PC-3 (cell line): Measurements from ENCODE around the gene DENND2A.
"Not testable (repeated sequence)": the region's sequence is repeated elsewhere in the genome, so short reads cannot be mapped to it uniquely, and the experiment has no call there.

Experiments used
- EZH2phosphoT487 ChIP-seq: fragments of 300-600 bp; sonication (generic); IDR thresholded peaks from 2 replicates; pipeline ENCODE4 v1.6.1; 2018; ENCODE audit warnings: mild to moderate bottlenecking, antibody characterized with exemption, low read length, borderline replicate concordance
- TF ChIP-seq, protein P1 (sequence below): fragments of 300-600 bp; sonication (generic); conservative IDR thresholded peaks from 2 replicates; pipeline ENCODE4 v1.5.1; 2017; ENCODE audit warnings: antibody characterized with exemption, low read depth, mild to moderate bottlenecking, low read length

DNA sequence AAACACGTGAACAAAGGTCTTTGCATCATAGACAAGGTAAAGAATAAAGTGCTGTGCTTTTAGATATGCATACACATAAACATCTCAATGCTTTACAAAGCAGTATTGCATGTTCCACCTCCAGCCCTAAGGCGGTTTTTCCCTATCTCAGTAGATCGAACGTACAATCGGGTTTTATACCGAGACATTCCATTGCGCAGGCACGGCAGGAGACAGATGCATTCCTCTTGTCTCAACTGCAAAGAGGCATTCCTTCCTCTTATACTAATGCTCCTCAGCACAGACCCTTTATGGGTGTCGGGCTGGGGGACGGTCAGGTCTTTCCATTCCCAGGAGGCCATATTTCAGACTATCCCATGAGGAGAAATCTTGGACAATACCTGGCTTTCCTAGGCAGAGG is 87.4 kb downstream of the DENND2A start:
- TF ChIP-seq, protein P1, sequence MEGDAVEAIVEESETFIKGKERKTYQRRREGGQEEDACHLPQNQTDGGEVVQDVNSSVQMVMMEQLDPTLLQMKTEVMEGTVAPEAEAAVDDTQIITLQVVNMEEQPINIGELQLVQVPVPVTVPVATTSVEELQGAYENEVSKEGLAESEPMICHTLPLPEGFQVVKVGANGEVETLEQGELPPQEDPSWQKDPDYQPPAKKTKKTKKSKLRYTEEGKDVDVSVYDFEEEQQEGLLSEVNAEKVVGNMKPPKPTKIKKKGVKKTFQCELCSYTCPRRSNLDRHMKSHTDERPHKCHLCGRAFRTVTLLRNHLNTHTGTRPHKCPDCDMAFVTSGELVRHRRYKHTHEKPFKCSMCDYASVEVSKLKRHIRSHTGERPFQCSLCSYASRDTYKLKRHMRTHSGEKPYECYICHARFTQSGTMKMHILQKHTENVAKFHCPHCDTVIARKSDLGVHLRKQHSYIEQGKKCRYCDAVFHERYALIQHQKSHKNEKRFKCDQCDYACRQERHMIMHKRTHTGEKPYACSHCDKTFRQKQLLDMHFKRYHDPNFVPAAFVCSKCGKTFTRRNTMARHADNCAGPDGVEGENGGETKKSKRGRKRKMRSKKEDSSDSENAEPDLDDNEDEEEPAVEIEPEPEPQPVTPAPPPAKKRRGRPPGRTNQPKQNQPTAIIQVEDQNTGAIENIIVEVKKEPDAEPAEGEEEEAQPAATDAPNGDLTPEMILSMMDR, result not testable (repeated sequence)
- TF ChIP-seq EZH2phosphoT487, result not testable (repeated sequence)
